Measurements from ENCODE around the gene RAB40B. TPM values are rescaled to one million over a fixed set of nuclear protein-coding genes. Genes with fewer than 3 reads are reported as not detected.
A peak's percentile ranks its signal among the peaks of the same experiment; 100 is the strongest.

RAB40B gene
- total RNA-seq, 1 donor from 2014 or later: 40.9 TPM

GRCh38 chr17:82692268-82692667 lies 6.2 kb downstream of the RAB40B start:
- no peak for DNase-seq

- no peak for DNase-seq
Measured at GRCh38 chr17:82691714-82692113, 6.8 kb downstream of the RAB40B start.

GRCh38 chr17:82690786-82691489 lies 7.6 kb downstream of the RAB40B start:
- DNase-seq: no peak

- DNase-seq: no peak
Measured at GRCh38 chr17:82689077-82689476, 9.4 kb downstream of the RAB40B start.

GRCh38 chr17:82687871-82688270 lies 10.6 kb downstream of the RAB40B start:
- DNase-seq: no peak

- no peak for DNase-seq
Measured at GRCh38 chr17:82687375-82687861, 11.1 kb downstream of the RAB40B start.

- DNase-seq: no peak
Measured at GRCh38 chr17:82686366-82687324, 11.9 kb downstream of the RAB40B start.

GRCh38 chr17:82685291-82685690 lies 13.2 kb downstream of the RAB40B start:
- no peak for DNase-seq

GRCh38 chr17:82684228-82684841 lies 14.2 kb downstream of the RAB40B start:
- DNase-seq: no peak

GRCh38 chr17:82683534-82683933 lies 15.0 kb downstream of the RAB40B start:
- DNase-seq: no peak

- DNase-seq: no peak
Measured at GRCh38 chr17:82681547-82681946, 17.0 kb downstream of the RAB40B start.

GRCh38 chr17:82679586-82680465 lies 18.7 kb downstream of the RAB40B start:
- no peak for DNase-seq

- DNase-seq: peak; percentile 29
Measured at GRCh38 chr17:82678265-82678891, 20.1 kb downstream of the RAB40B start.

GRCh38 chr17:82677353-82677925 lies 21.1 kb downstream of the RAB40B start:
- DNase-seq: no peak

GRCh38 chr17:82675476-82676245 lies 22.8 kb downstream of the RAB40B start:
- DNase-seq: no peak

- DNase-seq: no peak
Measured at GRCh38 chr17:82674656-82675475, 23.6 kb downstream of the RAB40B start.

- no peak for DNase-seq
Measured at GRCh38 chr17:82670661-82671450, 27.6 kb downstream of the RAB40B start.

GRCh38 chr17:82668631-82669099 lies 29.8 kb downstream of the RAB40B start:
- DNase-seq: peak; percentile 79

Data from tongue (tissue), 2 donors.